HepG2 (cell line): Measurements from ENCODE around the gene UCKL1. TPM values are rescaled to one million over a fixed set of nuclear protein-coding genes. Genes with fewer than 3 reads are reported as not detected.

ENCODE experiments used
- CBX5 ChIP-seq: sonication (generic); formaldehyde crosslinking; IDR thresholded peaks from 2 replicates; pipeline ENCODE4 v1.4.0; 2020; ENCODE audit warnings: missing genetic modification reagents, borderline replicate concordance
- CENPT ChIP-seq: sonication (generic); formaldehyde crosslinking; IDR thresholded peaks from 2 replicates; pipeline ENCODE4 v1.8.0; 2022; ENCODE audit warnings: low read depth, mild to moderate bottlenecking, moderate library complexity, missing genetic modification reagents
- GLI4 ChIP-seq: sonication (generic); formaldehyde crosslinking; IDR thresholded peaks from 2 replicates; pipeline ENCODE4 v1.5.1; 2020; ENCODE audit warnings: missing genetic modification reagents, mild to moderate bottlenecking, moderate library complexity, borderline replicate concordance
- KDM1A ChIP-seq: IDR thresholded peaks from 2 replicates; pipeline ENCODE4 v1.6.1; 2016; ENCODE audit warnings: missing compliant biosample characterization
- POLR2AphosphoS5 ChIP-seq: IDR thresholded peaks from 2 replicates; pipeline ENCODE4 v1.6.1; 2012; ENCODE audit warnings: low read depth, low read length
- RBAK ChIP-seq: sonication (generic); formaldehyde crosslinking; IDR thresholded peaks from 2 replicates; pipeline ENCODE4 v1.5.1; 2020; ENCODE audit warnings: mild to moderate bottlenecking, missing genetic modification reagents
- RBFOX2 ChIP-seq: fragments of 200-400 bp; formaldehyde crosslinking; IDR thresholded peaks from 2 replicates; pipeline ENCODE4 v1.6.1; 2017; ENCODE audit warnings: low read depth, mild to moderate bottlenecking, low read length
- ZBED4 ChIP-seq: sonication (generic); formaldehyde crosslinking; IDR thresholded peaks from 2 replicates; pipeline ENCODE4 v1.4.0; 2020; ENCODE audit warnings: missing genetic modification reagents, borderline replicate concordance
- ZBTB10 ChIP-seq: sonication (generic); formaldehyde crosslinking; IDR thresholded peaks from 2 replicates; pipeline ENCODE4 v1.4.0; 2020; ENCODE audit warnings: missing genetic modification reagents, borderline replicate concordance
- ZFP36L2 ChIP-seq: sonication (generic); formaldehyde crosslinking; IDR thresholded peaks from 2 replicates; pipeline ENCODE4 v1.4.0; 2020; ENCODE audit warnings: missing genetic modification reagents
- ZNF18 ChIP-seq: sonication (generic); formaldehyde crosslinking; IDR thresholded peaks from 2 replicates; pipeline ENCODE4 v1.8.0; 2022; ENCODE audit warnings: mild to moderate bottlenecking, missing genetic modification reagents; ENCODE audit not compliant: insufficient replicate concordance
- ZNF225 ChIP-seq: sonication (generic); formaldehyde crosslinking; IDR thresholded peaks from 2 replicates; pipeline ENCODE4 v1.4.0; 2020; ENCODE audit warnings: mild to moderate bottlenecking, missing genetic modification reagents
- ZNF552 ChIP-seq: sonication (generic); formaldehyde crosslinking; IDR thresholded peaks from 2 replicates; pipeline ENCODE4 v1.9.0; 2022; ENCODE audit warnings: missing genetic modification reagents, mild to moderate bottlenecking, borderline replicate concordance
- polyA plus RNA-seq, 8 experiments: library from polyadenylated mRNA; depleted of rRNA in 3 of 8; stranded (reverse) in 7 of 8; unstranded in 1 of 8; fragments of >200 nt; fragmentation: Illumina TruSeq in 4 of 8; extraction: Trizol in 4 of 8; gene quantifications; 2 replicates each; pipeline versions ENCODE4 v1.2.1 to v1.2.3, GENCODE V29; 2011 to 2016; ENCODE audit warnings: low read depth in 4 of 8, missing spikeins in 1 of 8, mixed read lengths in 1 of 8; ENCODE audit not compliant: insufficient read depth in 1 of 8
- total RNA-seq, 5 experiments: library from RNA; depleted of rRNA; stranded (reverse); fragments of >200 nt; fragmentation: Illumina TruSeq; extraction: Trizol; gene quantifications; 2 replicates each; pipeline ENCODE4 v1.2.3, GENCODE V29; 2016; ENCODE audit warnings: low read depth in 1 of 5

UCKL1 gene
- total and polyA plus RNA-seq, 2 of the 13 experiments (the other 11 are each of a cell fraction or from before 2014, with no cell fraction given): 50.2 to 126 TPM

- TF ChIP-seq CBX5 (CRISPR knock-in tag) (no peak), ZFP36L2 (no peak), POLR2AphosphoS5 (0 out of 2 replicates have a peak, but pooled peaks have one; percentile 11), ZBTB10 (no peak), KDM1A (CRISPR knock-in tag) (no peak), ZNF552 (CRISPR knock-in tag) (no peak), ZBED4 (CRISPR knock-in tag) (no peak), ZNF18 (no peak), GLI4 (CRISPR knock-in tag) (no peak), CENPT (CRISPR knock-in tag) (no peak), ZNF225 (0 out of 2 replicates have a peak, but pooled peaks have one; percentile 39), RBAK (CRISPR knock-in tag) (no peak), RBFOX2 (peak; percentile 49)
- TF ChIP-seq, all 625 proteins: peak for 5
Measured at GRCh38 chr20:63963348-63963741, 7.1 kb upstream of the UCKL1 start (continued).
